Neural progenitor cell (in vitro differentiated cells): ENCODE measurements around the gene DZIP1L. TPM values are rescaled to one million over a fixed set of nuclear protein-coding genes. Genes with fewer than 3 reads are reported as not detected.

ENCODE experiments used
- DNase-seq: peaks from one replicate; pipeline ENCODE4 v3.0.0-alpha.2; 2016; ENCODE audit warnings: low spot score
- H2AFZ ChIP-seq: fragments of 200-600 bp; sonication (generic); replicated peaks from 2 replicates; pipeline ENCODE4 v1.6.1; 2016; ENCODE audit warnings: antibody characterized with exemption
- H3F3A ChIP-seq: fragments of 200-600 bp; sonication (generic); 2 replicates; pipeline ENCODE4 v1.6.1; 2016; ENCODE audit warnings: antibody characterized with exemption, low read depth
- H3K27ac ChIP-seq: fragments of 200-600 bp; sonication (generic); 2 replicates; pipeline ENCODE4 v1.5.1; 2016; ENCODE audit warnings: mild to moderate bottlenecking
- H3K27me3 ChIP-seq: fragments of 200-600 bp; sonication (generic); 2 replicates; pipeline ENCODE4 v1.6.1; 2016; ENCODE audit warnings: mild to moderate bottlenecking, moderate library complexity
- H3K36me3 ChIP-seq: fragments of 200-600 bp; sonication (generic); 2 replicates; pipeline ENCODE4 v1.5.1; 2016
- H3K4me1 ChIP-seq: fragments of 200-600 bp; sonication (generic); 2 replicates; pipeline ENCODE4 v1.6.1; 2016; ENCODE audit warnings: mixed run types
- H3K4me2 ChIP-seq: fragments of 200-600 bp; sonication (generic); 2 replicates; pipeline ENCODE4 v1.6.1; 2016
- H3K4me3 ChIP-seq: fragments of 200-600 bp; sonication (generic); 2 replicates; pipeline ENCODE4 v1.5.1; 2016
- H3K79me2 ChIP-seq: fragments of 200-600 bp; sonication (generic); 2 replicates; pipeline ENCODE4 v1.6.1; 2016; ENCODE audit warnings: low read depth
- H3K9ac ChIP-seq: fragments of 200-600 bp; sonication (generic); 2 replicates; pipeline ENCODE4 v1.6.1; 2016
- H3K9me3 ChIP-seq: fragments of 200-600 bp; sonication (generic); 2 replicates; pipeline ENCODE4 v1.5.1; 2016; ENCODE audit warnings: low read depth
- H4K20me1 ChIP-seq: fragments of 200-600 bp; sonication (generic); 2 replicates; pipeline ENCODE4 v1.6.1; 2016; ENCODE audit warnings: low read depth
- H3K27ac Mint-ChIP-seq: 3 replicates; pipeline ENCODE4 v1.8.0; 2021; ENCODE audit warnings: mixed read lengths
- H3K27me3 Mint-ChIP-seq: 2 replicates; pipeline ENCODE4 v1.8.0; 2022; ENCODE audit warnings: low read depth, mild to moderate bottlenecking, inconsistent platforms, moderate library complexity, mixed read lengths; ENCODE audit not compliant: insufficient read depth
- H3K36me3 Mint-ChIP-seq: 3 replicates; pipeline ENCODE4 v1.8.0; 2021; ENCODE audit warnings: mixed read lengths
- H3K4me1 Mint-ChIP-seq: 3 replicates; pipeline ENCODE4 v1.8.0; 2021; ENCODE audit warnings: mixed read lengths
- H3K4me3 Mint-ChIP-seq: 3 replicates; pipeline ENCODE4 v1.8.0; 2021; ENCODE audit warnings: mild to moderate bottlenecking, moderate library complexity, mixed read lengths
- H3K9me3 Mint-ChIP-seq: 3 replicates; pipeline ENCODE4 v1.8.0; 2020; ENCODE audit warnings: mixed read lengths
- CTCF ChIP-seq: fragments of 200-600 bp; sonication (generic); IDR thresholded peaks from 2 replicates; pipeline ENCODE4 v1.5.1; 2017; ENCODE audit warnings: antibody characterized with exemption, mild to moderate bottlenecking
- EZH2 ChIP-seq: fragments of 200-600 bp; sonication (generic); IDR thresholded peaks from 2 replicates; pipeline ENCODE4 v1.6.1; 2017; ENCODE audit warnings: antibody characterized with exemption, mild to moderate bottlenecking, moderate library complexity
- EZH2phosphoT487 ChIP-seq: fragments of 200-600 bp; sonication (generic); IDR thresholded peaks from 2 replicates; pipeline ENCODE4 v1.6.1; 2017; ENCODE audit warnings: antibody characterized with exemption
- total RNA-seq: library from RNA; depleted of rRNA; stranded (reverse); fragments of >200 nt; gene quantifications from 2 replicates; pipeline ENCODE4 v1.2.3, GENCODE V29; 2015; ENCODE audit warnings: low replicate concordance

DZIP1L gene
- total RNA-seq, 1 donor from 2014 or later: 10.4 TPM

GRCh38 chr3:138046085-138046484 lies 69.3 kb downstream of the DZIP1L start:
- Mint-ChIP-seq H3K4me3 (no peak overlapping the region), H3K36me3 (peaks cover 6% of the 10 kb centered on the region), H3K4me1 (peaks cover 13% of the 10 kb centered on the region), H3K27me3 (peaks cover 2% of the 10 kb centered on the region), H3K27ac (no peak overlapping the region), H3K9me3 (no peaks in the 10 kb centered on the region)
- H3K4me2 ChIP-seq: no peak overlapping the region
- H4K20me1 ChIP-seq: peaks cover 15% of the 10 kb centered on the region
- no peak overlapping the region for H2AFZ ChIP-seq
- peaks cover 17% of the 10 kb centered on the region for H3F3A ChIP-seq
- no peak overlapping the region for H3K4me3 ChIP-seq
- H3K27me3 ChIP-seq: no peaks in the 10 kb centered on the region
- TF ChIP-seq EZH2 (no peak), CTCF (no peak), EZH2phosphoT487 (no peak)
- H3K36me3 ChIP-seq: no peaks in the 10 kb centered on the region
- no peak overlapping the region for H3K27ac ChIP-seq
- no peaks in the 10 kb centered on the region for H3K79me2 ChIP-seq
- no peak overlapping the region for H3K9ac ChIP-seq
- DNase-seq: no peak
- peaks cover 20% of the 10 kb centered on the region for H3K4me1 ChIP-seq
- H3K9me3 ChIP-seq: no peaks in the 10 kb centered on the region

- Histone ChIP-seq H3K9ac (no peak overlapping the region), H3K4me2 (no peak overlapping the region)
- no peak overlapping the region for H3K27ac Mint-ChIP-seq
Observed at GRCh38 chr3:138043266-138044029, 72.0 kb downstream of the DZIP1L start.

GRCh38 chr3:138042043-138042442 lies 73.4 kb downstream of the DZIP1L start:
- Mint-ChIP-seq H3K4me3 (no peak overlapping the region), H3K4me1 (peaks cover 14% of the 10 kb centered on the region), H3K27me3 (peaks cover 5% of the 10 kb centered on the region), H3K27ac (no peak overlapping the region), H3K9me3 (no peaks in the 10 kb centered on the region), H3K36me3 (peaks cover 7% of the 10 kb centered on the region)
- Histone ChIP-seq H3F3A (peaks cover 2% of the 10 kb centered on the region), H3K4me1 (peaks cover 6% of the 10 kb centered on the region), H3K36me3 (no peaks in the 10 kb centered on the region), H3K4me2 (no peak overlapping the region), H3K9me3 (no peaks in the 10 kb centered on the region), H3K79me2 (no peaks in the 10 kb centered on the region), H3K4me3 (no peak overlapping the region), H3K9ac (no peak overlapping the region), H3K27me3 (no peaks in the 10 kb centered on the region), H4K20me1 (peaks cover 1% of the 10 kb centered on the region), H3K27ac (no peak overlapping the region), H2AFZ (no peak overlapping the region)
- DNase-seq: no peak
- TF ChIP-seq EZH2 (no peak), CTCF (no peak), EZH2phosphoT487 (no peak)

More at GRCh38 chr3:138043266-138044029, 72.0 kb downstream of the DZIP1L start:
- DNase-seq: no peak
- no peaks in the 10 kb centered on the region for H3K9me3 ChIP-seq
- peaks cover 23% of the 10 kb centered on the region for H3K4me1 Mint-ChIP-seq
- TF ChIP-seq CTCF (no peak), EZH2phosphoT487 (no peak), EZH2 (no peak)
- H3K4me3 ChIP-seq: no peak overlapping the region
- no peak overlapping the region for H3K4me3 Mint-ChIP-seq
- H4K20me1 ChIP-seq: peaks cover 15% of the 10 kb centered on the region
- no peaks in the 10 kb centered on the region for H3K27me3 ChIP-seq
- no peaks in the 10 kb centered on the region for H3K9me3 Mint-ChIP-seq
- H3K27ac ChIP-seq: no peak overlapping the region
- no peaks in the 10 kb centered on the region for H3K79me2 ChIP-seq
- no peaks in the 10 kb centered on the region for H3K36me3 ChIP-seq
- H2AFZ ChIP-seq: no peak overlapping the region
- peaks cover 7% of the 10 kb centered on the region for H3K36me3 Mint-ChIP-seq
- peaks cover 16% of the 10 kb centered on the region for H3F3A ChIP-seq
- H3K27me3 Mint-ChIP-seq: peaks cover 5% of the 10 kb centered on the region
- H3K4me1 ChIP-seq: peaks cover 20% of the 10 kb centered on the region
